AG10803 (cell line): ENCODE measurements around the gene LYPLAL1.
"Not testable (repeated sequence)": the region's sequence is repeated elsewhere in the genome, so short reads cannot be mapped to it uniquely, and the experiment has no call there.

ENCODE experiments used
- DNase-seq: peaks from one replicate; pipeline ENCODE4 v3.0.0; 2010; ENCODE audit warnings: low read depth
- H3K4me3 ChIP-seq: 2 replicates; pipeline ENCODE4 v1.5.1; 2011; ENCODE audit warnings: mild to moderate bottlenecking, low read length, control low read depth
- TF ChIP-seq, protein P1 (sequence below): conservative IDR thresholded peaks from 2 replicates; pipeline ENCODE4 v1.5.1; 2011; ENCODE audit warnings: mild to moderate bottlenecking, low read length, control low read depth, inconsistent platforms

Gene LYPLAL1

DNA sequence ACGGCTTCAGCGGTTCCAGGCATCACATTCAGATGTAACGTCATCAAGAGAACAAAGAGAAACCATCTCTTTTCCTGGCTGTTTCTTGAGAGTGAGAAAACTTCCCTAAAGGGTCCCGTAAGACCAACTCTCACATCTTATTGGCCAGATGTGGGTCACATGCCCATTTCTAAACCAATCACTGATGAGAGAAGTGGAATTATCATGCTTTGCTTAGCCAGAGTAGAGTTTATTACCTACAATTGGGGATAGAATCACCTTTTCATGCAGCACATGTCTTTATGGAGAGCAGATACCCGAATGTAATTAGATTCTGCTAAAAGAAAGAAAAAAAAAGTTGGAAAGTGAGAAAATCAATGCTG, 54.4 kb downstream of the LYPLAL1 start:
- TF ChIP-seq, protein P1, sequence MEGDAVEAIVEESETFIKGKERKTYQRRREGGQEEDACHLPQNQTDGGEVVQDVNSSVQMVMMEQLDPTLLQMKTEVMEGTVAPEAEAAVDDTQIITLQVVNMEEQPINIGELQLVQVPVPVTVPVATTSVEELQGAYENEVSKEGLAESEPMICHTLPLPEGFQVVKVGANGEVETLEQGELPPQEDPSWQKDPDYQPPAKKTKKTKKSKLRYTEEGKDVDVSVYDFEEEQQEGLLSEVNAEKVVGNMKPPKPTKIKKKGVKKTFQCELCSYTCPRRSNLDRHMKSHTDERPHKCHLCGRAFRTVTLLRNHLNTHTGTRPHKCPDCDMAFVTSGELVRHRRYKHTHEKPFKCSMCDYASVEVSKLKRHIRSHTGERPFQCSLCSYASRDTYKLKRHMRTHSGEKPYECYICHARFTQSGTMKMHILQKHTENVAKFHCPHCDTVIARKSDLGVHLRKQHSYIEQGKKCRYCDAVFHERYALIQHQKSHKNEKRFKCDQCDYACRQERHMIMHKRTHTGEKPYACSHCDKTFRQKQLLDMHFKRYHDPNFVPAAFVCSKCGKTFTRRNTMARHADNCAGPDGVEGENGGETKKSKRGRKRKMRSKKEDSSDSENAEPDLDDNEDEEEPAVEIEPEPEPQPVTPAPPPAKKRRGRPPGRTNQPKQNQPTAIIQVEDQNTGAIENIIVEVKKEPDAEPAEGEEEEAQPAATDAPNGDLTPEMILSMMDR, result no peak

DNA sequence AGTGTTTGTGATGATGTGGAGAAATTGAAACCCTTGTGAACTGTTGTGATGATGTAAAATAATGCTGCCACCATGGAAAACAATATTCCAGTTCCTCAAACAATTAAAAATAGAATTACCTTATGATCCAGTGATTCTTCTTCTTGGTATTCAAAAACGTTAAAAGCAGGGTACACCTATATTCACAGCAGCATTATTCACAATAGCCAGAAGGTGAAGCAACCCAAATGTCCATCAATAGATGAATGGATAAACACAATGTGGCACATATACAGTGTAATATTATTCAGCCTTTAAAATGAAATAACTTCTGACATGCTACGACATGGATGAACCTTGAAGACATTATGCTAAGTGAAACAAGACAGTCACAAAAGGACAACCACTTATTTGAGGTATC, 59.2 kb downstream of the LYPLAL1 start:
- TF ChIP-seq, protein P1, result no peak
- H3K4me3 ChIP-seq, result no peak overlapping the region
- no peak for DNase-seq

More for the DNA sequence above, 54.4 kb downstream of the LYPLAL1 start:
- H3K4me3 ChIP-seq, result no peak overlapping the region
- DNase-seq, result no peak

DNA sequence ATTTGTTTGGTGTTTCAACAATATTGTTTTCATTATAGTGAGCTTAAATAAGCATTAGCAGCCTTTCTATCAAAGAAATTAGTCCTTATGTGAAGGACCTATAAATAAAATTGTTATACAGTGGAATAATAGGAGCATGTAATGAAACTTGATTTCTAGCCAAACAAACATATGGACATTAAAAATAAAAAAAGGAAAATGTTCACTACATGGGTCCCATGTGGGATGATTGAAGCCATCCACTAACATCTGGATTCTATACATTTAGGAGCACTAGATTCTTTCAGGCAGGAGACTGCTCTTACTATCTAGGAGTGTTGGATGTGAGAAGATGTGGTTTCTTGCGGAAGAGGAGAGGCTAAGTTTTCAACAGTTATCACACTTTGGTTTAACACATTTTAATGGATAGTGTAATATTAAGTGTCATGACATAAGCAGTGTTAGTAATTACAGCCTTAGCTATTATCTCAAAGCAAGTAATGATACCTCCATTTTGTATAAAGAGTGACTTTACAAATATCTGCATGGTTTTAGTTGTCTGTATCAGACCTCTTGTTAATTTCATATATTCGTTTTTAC, 62.3 kb downstream of the LYPLAL1 start:
- no peak for DNase-seq
- H3K4me3 ChIP-seq, result no peak overlapping the region
- TF ChIP-seq, protein P1, result no peak

DNA sequence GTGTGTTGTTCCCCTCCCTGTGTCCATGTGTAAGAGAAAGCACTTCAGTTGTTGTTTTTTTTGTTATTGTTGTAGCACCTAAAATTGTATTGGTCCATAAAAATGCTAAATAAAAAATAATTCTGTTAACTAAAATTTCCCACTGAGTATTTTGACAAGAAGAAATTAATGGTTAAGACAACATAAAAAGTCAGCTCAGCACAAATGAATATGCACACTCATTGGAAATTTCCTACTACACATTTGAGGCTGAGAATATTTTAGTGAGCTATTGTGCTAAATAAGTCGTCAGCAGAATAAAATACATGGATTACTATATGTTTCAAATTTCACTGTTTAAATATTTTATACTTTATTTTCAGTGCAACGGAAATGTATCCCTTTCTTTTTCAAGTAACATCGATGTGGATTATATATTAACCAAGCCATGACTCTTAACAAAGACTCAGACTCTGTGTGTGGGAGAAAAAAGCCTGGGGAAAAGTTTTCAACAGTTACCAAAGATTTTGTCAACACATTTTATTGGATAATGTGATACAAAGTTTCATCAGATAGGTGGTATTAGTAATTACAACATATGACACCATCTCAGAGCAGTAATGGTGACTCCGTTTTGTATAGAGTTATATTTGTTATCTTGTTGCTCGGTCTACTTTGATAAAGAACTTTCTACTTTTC, 63.4 kb downstream of the LYPLAL1 start:
- H3K4me3 ChIP-seq, result no peak overlapping the region
- TF ChIP-seq, protein P1, result no peak
- no peak for DNase-seq

DNA sequence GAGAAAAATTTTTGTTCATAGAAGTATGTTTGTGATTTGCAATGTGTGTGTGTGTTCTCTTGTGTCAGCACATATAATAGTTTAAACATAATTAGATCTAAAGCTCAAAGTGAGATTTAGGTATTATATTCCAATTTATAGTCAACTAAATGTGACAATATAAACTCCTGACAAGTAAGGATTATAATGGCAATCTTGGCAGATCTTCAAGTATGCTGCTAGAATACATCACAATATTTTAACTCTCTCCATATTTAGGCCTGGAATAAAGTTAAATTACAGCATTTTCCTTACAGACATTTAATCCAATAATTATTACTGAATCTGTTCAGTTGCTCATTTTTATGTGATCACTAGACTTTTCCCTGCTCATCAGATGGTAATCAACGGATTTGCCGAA, 65.8 kb downstream of the LYPLAL1 start:
- no peak overlapping the region for H3K4me3 ChIP-seq
- TF ChIP-seq, protein P1, result no peak
- DNase-seq, result no peak

DNA sequence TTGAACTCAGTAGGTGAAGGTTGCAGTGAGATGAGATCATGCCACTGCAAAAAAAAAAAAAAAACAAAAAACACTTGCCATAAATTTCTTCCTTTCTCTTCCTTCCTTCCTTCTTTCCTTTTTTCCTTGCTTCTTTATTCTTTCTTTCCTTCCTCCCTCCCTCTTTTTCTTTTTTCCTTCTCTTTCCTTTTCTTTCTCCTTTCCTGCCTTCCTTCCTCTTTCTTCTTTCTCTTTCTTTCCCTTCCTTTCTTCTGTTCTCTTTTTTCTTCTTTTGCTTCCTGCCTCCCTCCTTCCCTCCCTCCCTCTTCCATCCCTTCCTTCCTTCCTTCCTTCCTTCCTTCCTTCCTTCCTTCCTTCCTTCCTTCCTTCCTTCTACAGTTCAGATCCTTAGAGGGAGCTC, 71.2 kb downstream of the LYPLAL1 start:
- no peak for DNase-seq
- TF ChIP-seq, protein P1, result no peak
- H3K4me3 ChIP-seq, result no peak overlapping the region

DNA sequence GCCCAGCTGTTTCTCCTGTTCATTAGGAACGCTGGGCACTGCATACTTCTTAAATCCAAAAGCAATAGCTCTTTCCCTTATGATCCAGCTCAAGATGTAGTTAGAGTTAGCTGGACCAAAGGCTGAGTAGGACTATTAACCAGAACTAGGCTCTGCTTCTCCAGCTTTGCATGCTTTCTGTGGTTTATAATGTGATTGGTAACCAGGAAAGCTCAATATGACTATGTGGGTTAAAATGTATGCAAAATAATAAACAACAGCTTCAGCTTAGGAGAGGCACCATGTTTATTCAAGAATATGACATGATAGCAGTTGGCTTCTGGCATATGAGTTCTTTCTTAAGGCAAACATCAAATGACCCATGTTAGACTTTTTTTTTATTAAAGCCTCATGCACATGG, 73.8 kb downstream of the LYPLAL1 start:
- no peak for DNase-seq
- TF ChIP-seq, protein P1, result no peak
- H3K4me3 ChIP-seq, result no peak overlapping the region

DNA sequence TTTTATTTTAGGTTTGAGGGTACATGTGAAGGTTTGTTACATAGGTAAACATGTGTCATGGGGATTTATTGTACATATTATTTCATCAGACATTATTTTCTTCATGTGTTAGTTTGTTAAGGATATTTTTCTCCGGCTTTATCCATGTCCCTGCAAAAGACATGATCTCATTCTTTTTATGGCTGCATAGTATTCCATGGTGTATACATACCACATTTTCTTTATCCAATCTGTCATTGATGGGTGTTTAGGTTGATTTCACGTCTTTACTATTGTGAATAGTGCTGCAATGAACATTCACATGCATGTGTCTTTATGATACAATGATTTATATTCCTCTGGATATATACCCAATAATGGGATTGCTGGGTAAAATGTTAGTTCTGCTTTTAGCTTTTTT, 76.8 kb downstream of the LYPLAL1 start:
- not testable (repeated sequence) for H3K4me3 ChIP-seq, DNase-seq
